GM19023 (cell line): ENCODE results near the gene TREML2.
"Not testable (repeated sequence)": the region's sequence is repeated elsewhere in the genome, so short reads cannot be mapped to it uniquely, and the experiment has no call there.

ENCODE experiments used
- ATAC-seq: cut with Tn5 transposase; IDR thresholded peaks from one replicate; pipeline ENCODE4 v1.9.1; 2021; ENCODE audit warnings: mild to moderate bottlenecking, moderate library complexity; ENCODE audit not compliant: unreplicated experiment

TREML2 gene

GRCh38 chr6:41200901-41201763, at the start of gene TREML2:
TSS of gene TREML2 (minus strand) at chr6:41201149. CDS start at chr6:41201008, 141 bp downstream.
- peak; percentile 31 for ATAC-seq

GRCh38 chr6:41247882-41248705, 47.1 kb upstream of the TREML2 start:
- ATAC-seq, result no peak

GRCh38 chr6:41247288-41247865, 46.4 kb upstream of the TREML2 start:
- ATAC-seq, result no peak

GRCh38 chr6:41246529-41246928, 45.6 kb upstream of the TREML2 start:
- not testable (repeated sequence) for ATAC-seq

- ATAC-seq, result no peak
Observed at GRCh38 chr6:41239467-41240159, 38.7 kb upstream of the TREML2 start.

- ATAC-seq, result no peak
Observed at GRCh38 chr6:41237128-41237527, 36.2 kb upstream of the TREML2 start.

- ATAC-seq, result no peak
Observed at GRCh38 chr6:41236276-41236675, 35.3 kb upstream of the TREML2 start.

GRCh38 chr6:41232667-41233066, 31.7 kb upstream of the TREML2 start:
- ATAC-seq, result no peak

- no peak for ATAC-seq
Observed at GRCh38 chr6:41231246-41231645, 30.3 kb upstream of the TREML2 start.

- ATAC-seq, result no peak
Observed at GRCh38 chr6:41229721-41230120, 28.8 kb upstream of the TREML2 start.

- no peak for ATAC-seq
Observed at GRCh38 chr6:41228616-41229015, 27.7 kb upstream of the TREML2 start.

GRCh38 chr6:41228096-41228495, 27.1 kb upstream of the TREML2 start, which contains the start of gene TREML4:
TSS of gene TREML4 (plus strand) at chr6:41228349. CDS start at chr6:41228428, 79 bp downstream.
- ATAC-seq, result no peak

GRCh38 chr6:41226752-41227151, 25.8 kb upstream of the TREML2 start:
- ATAC-seq, result no peak

- ATAC-seq, result no peak
Observed at GRCh38 chr6:41224800-41225199, 23.9 kb upstream of the TREML2 start.

GRCh38 chr6:41222513-41222912, 21.6 kb upstream of the TREML2 start:
- ATAC-seq, result no peak

GRCh38 chr6:41222045-41222444, 21.1 kb upstream of the TREML2 start:
- ATAC-seq, result no peak

GRCh38 chr6:41216616-41217015, 15.7 kb upstream of the TREML2 start:
- no peak for ATAC-seq

GRCh38 chr6:41215777-41216176, 14.8 kb upstream of the TREML2 start:
- no peak for ATAC-seq

GRCh38 chr6:41214559-41215238, 13.8 kb upstream of the TREML2 start:
- ATAC-seq, result no peak
